NCI-H2196 (cell line): ENCODE results near the gene TLCD1.
"Not testable (repeated sequence)": the region's sequence is repeated elsewhere in the genome, so short reads cannot be mapped to it uniquely, and the experiment has no call there.

Experiments used
- DNase-seq: peaks from one replicate; lab custom pipeline; 2025; ENCODE audit not compliant: unreplicated experiment; lab: John Stamatoyannopoulos, UW

Gene TLCD1

GRCh38 chr17:28729950-28730330, 3.9 kb upstream of the TLCD1 start:
- no peak for DNase-seq

GRCh38 chr17:28728364-28729200, 2.5 kb upstream of the TLCD1 start, which contains the start of gene NEK8:
Gene NEK8 (plus strand): TSS chr17:28728788. CDS start chr17:28728814, 26 bp downstream.
- DNase-seq = peak; percentile 85

GRCh38 chr17:28726627-28727491, 826 bp upstream of the TLCD1 start:
- peak; percentile 86 for DNase-seq

- peak; percentile 75 for DNase-seq
Measured at GRCh38 chr17:28725660-28726225, 290 bp downstream of the TLCD1 start.

GRCh38 chr17:28725166-28725659, 820 bp downstream of the TLCD1 start:
- no peak for DNase-seq

GRCh38 chr17:28724500-28725165, 1.4 kb downstream of the TLCD1 start:
- DNase-seq = no peak

GRCh38 chr17:28723836-28724499, 2.1 kb downstream of the TLCD1 start:
- DNase-seq = not testable (repeated sequence)

GRCh38 chr17:28723159-28723835, 2.7 kb downstream of the TLCD1 start:
- DNase-seq = no peak

GRCh38 chr17:28722417-28723158, 3.4 kb downstream of the TLCD1 start:
- DNase-seq = no peak

GRCh38 chr17:28720997-28721329, 5.1 kb downstream of the TLCD1 start:
- not testable (repeated sequence) for DNase-seq

GRCh38 chr17:28720247-28720996, 5.6 kb downstream of the TLCD1 start:
- DNase-seq = no peak

GRCh38 chr17:28719021-28719433, 7.0 kb downstream of the TLCD1 start:
- DNase-seq = no peak

GRCh38 chr17:28718333-28719020, 7.6 kb downstream of the TLCD1 start:
- no peak for DNase-seq

- DNase-seq = no peak
Measured at GRCh38 chr17:28717578-28718332, 8.3 kb downstream of the TLCD1 start, which contains the start of gene RAB34. Gene RAB34 (minus strand): TSS chr17:28717868. CDS start chr17:28717266, 602 bp downstream.

- DNase-seq = no peak
Measured at GRCh38 chr17:28716740-28717577, 9.1 kb downstream of the TLCD1 start.

GRCh38 chr17:28715217-28715616, 10.8 kb downstream of the TLCD1 start:
- no peak for DNase-seq
